ENCODE results near the gene ZSWIM5.
A peak's percentile ranks its signal among the peaks of the same experiment; 100 is the strongest.

The ZSWIM5 gene

GRCh38 chr1:45014321-45015028, 191.9 kb downstream of the ZSWIM5 start:
- Histone ChIP-seq H3K36me3 (replicated peaks; ENCODE audit: insufficient read depth, low read length) (no peaks in the 10 kb centered on the region), H3K9me3 (replicated peaks; ENCODE audit: insufficient read depth, low read length) (no peaks in the 10 kb centered on the region), H3K4me3 (ENCODE audit: low read length) (no peak overlapping the region), H4K20me1 (ENCODE audit: insufficient read depth, low read length) (no peaks in the 10 kb centered on the region), H3K9me2 (replicated peaks; ENCODE audit: insufficient read depth, low read length) (no peaks in the 10 kb centered on the region), H3F3A (ENCODE audit: insufficient read depth, low read length) (peaks cover 10% of the 10 kb centered on the region; the same call in 1 of the 2 replicates), H3K4me1 (ENCODE audit: low read length) (peaks cover 11% of the 10 kb centered on the region), H3K27me3 (replicated peaks; ENCODE audit: insufficient read depth, low read length) (no peaks in the 10 kb centered on the region), H3K79me2 (ENCODE audit: low read length) (peaks cover 31% of the 10 kb centered on the region), H3K9ac (ENCODE audit: low read length) (no peak overlapping the region), H3K4me2 (ENCODE audit: low read depth, low read length) (no peak overlapping the region), H2AFZ (ENCODE audit: low read length) (no peak overlapping the region), H3K27ac (ENCODE audit: low read length) (no peak overlapping the region)
- TF ChIP-seq CTCF (IDR thresholded peaks at IDR 0.05; ENCODE audit: low read length) = peak; percentile 89
- TF ChIP-seq EZH2phosphoT487 (IDR thresholded peaks at IDR 0.05; ENCODE audit: low read length) = no peak
- DNase-seq = peak; percentile 64

GRCh38 chr1:45013551-45014209, 192.7 kb downstream of the ZSWIM5 start:
- no peak overlapping the region for H3K9ac ChIP-seq (ENCODE audit: low read length)
- TF ChIP-seq EZH2 (optimal IDR thresholded peaks at IDR 0.05; ENCODE audit: low read depth, low read length) = no peak
- TF ChIP-seq CTCF (IDR thresholded peaks at IDR 0.05; ENCODE audit: low read length) = no peak
- no peak for TF ChIP-seq EZH2phosphoT487 (IDR thresholded peaks at IDR 0.05; ENCODE audit: low read length)
- peaks cover 31% of the 10 kb centered on the region for H3K79me2 ChIP-seq (ENCODE audit: low read length)
- H3K4me1 ChIP-seq (ENCODE audit: low read length) = peaks cover 11% of the 10 kb centered on the region
- no peaks in the 10 kb centered on the region for H4K20me1 ChIP-seq (ENCODE audit: insufficient read depth, low read length)
- peak overlapping the region; percentile 65; the same call in 1 of the 2 replicates for H3K4me2 ChIP-seq (ENCODE audit: low read depth, low read length)
- H3F3A ChIP-seq (ENCODE audit: insufficient read depth, low read length) = peaks cover 10% of the 10 kb centered on the region; the same call in 1 of the 2 replicates
- no peak overlapping the region for H3K27ac ChIP-seq (ENCODE audit: low read length)
- H3K36me3 ChIP-seq (replicated peaks; ENCODE audit: insufficient read depth, low read length) = no peaks in the 10 kb centered on the region
- no peaks in the 10 kb centered on the region for H3K9me3 ChIP-seq (replicated peaks; ENCODE audit: insufficient read depth, low read length)
- DNase-seq = no peak
- no peak overlapping the region for H3K4me3 ChIP-seq (ENCODE audit: low read length)
- no peaks in the 10 kb centered on the region for H3K27me3 ChIP-seq (replicated peaks; ENCODE audit: insufficient read depth, low read length)
- no peaks in the 10 kb centered on the region for H3K9me2 ChIP-seq (replicated peaks; ENCODE audit: insufficient read depth, low read length)
- no peak overlapping the region for H2AFZ ChIP-seq (ENCODE audit: low read length)

- Histone ChIP-seq H4K20me1 (ENCODE audit: insufficient read depth, low read length) (no peaks in the 10 kb centered on the region), H3K27me3 (replicated peaks; ENCODE audit: insufficient read depth, low read length) (no peaks in the 10 kb centered on the region), H3K4me2 (ENCODE audit: low read depth, low read length) (peak overlapping the region; percentile 65), H3K9me2 (replicated peaks; ENCODE audit: insufficient read depth, low read length) (no peaks in the 10 kb centered on the region), H3K36me3 (replicated peaks; ENCODE audit: insufficient read depth, low read length) (no peaks in the 10 kb centered on the region), H3K9ac (ENCODE audit: low read length) (peak overlapping the region; percentile 67), H3K9me3 (replicated peaks; ENCODE audit: insufficient read depth, low read length) (no peaks in the 10 kb centered on the region), H3K4me1 (ENCODE audit: low read length) (peaks cover 11% of the 10 kb centered on the region), H3K27ac (ENCODE audit: low read length) (no peak overlapping the region), H3F3A (ENCODE audit: insufficient read depth, low read length) (peaks cover 10% of the 10 kb centered on the region; the same call in 1 of the 2 replicates), H3K79me2 (ENCODE audit: low read length) (peaks cover 31% of the 10 kb centered on the region), H2AFZ (ENCODE audit: low read length) (peak overlapping the region; percentile 97), H3K4me3 (ENCODE audit: low read length) (peak overlapping the region; percentile 75)
- TF ChIP-seq EZH2 (optimal IDR thresholded peaks at IDR 0.05; ENCODE audit: low read depth, low read length) (no peak), EZH2phosphoT487 (IDR thresholded peaks at IDR 0.05; ENCODE audit: low read length) (no peak), CTCF (IDR thresholded peaks at IDR 0.05; ENCODE audit: low read length) (no peak)
- DNase-seq = peak; percentile 50
These were observed 193.6 kb downstream of the ZSWIM5 start for GRCh38 chr1:45012639-45013278.
